Mucosa of descending colon (tissue), 3 donors: ENCODE data around the gene AAR2. TPM values are rescaled to one million over a fixed set of nuclear protein-coding genes. Genes with fewer than 3 reads are reported as not detected.

Experiments
- ATAC-seq: fragments of 200-7000 bp; cut with Tn5 transposase; one replicate; pipeline ENCODE4 v1.9.1; 2020; ENCODE audit warnings: mild to moderate bottlenecking, moderate library complexity
- DNase-seq, 3 donors: peaks; one replicate each; pipeline ENCODE4 v3.0.0-alpha.2; 2020
- H3K36me3 ChIP-seq: fragments of 200-600 bp; one replicate; pipeline ENCODE4 v1.8.0; 2021; ENCODE audit warnings: low read depth, mild to moderate bottlenecking
- H3K4me1 ChIP-seq: fragments of 200-600 bp; one replicate; pipeline ENCODE4 v1.8.0; 2021; ENCODE audit warnings: low read depth, mild to moderate bottlenecking
- H3K4me3 ChIP-seq: fragments of 200-600 bp; one replicate; pipeline ENCODE4 v1.8.0; 2021; ENCODE audit warnings: mild to moderate bottlenecking
- H3K9me3 ChIP-seq: fragments of 200-600 bp; one replicate; pipeline ENCODE4 v1.8.0; 2021; ENCODE audit warnings: mild to moderate bottlenecking
- intact Hi-C, 2 donors: fragments of 100-400 bp; cut with DNase I in 1 of 2; cut with micrococcal nuclease in 1 of 2; formaldehyde crosslinking; loops; one replicate each; pipeline versions ENCODE4 v1.11.0 to v1.11.1; 2022; cut with DNase I, micrococcal nuclease
- total RNA-seq, 3 donors: library from RNA; stranded (reverse); fragmentation: NEBNext Ultra II Directional in 2 of 3; extraction: Animal tissue kit (Norgen Biotek cat#: 25700) in 2 of 3; gene quantifications; one replicate each; pipeline versions ENCODE4 v1.2.1 to v1.2.4, GENCODE V29; 2021 to 2023
- TF ChIP-seq, protein P1 (sequence below): fragments of 200-600 bp; IDR thresholded peaks from one replicate; pipeline ENCODE4 v1.8.0; 2022; ENCODE audit warnings: antibody characterized with exemption, mild to moderate bottlenecking
- donor health status: DM: no; HTN: no; CAD: no; lungs with moderate emphysema.
- donor health status: DM: no; HTN: no; CAD: no.
- donor health status: DM: no; HTN: yes; CAD: no.

AAR2 gene
- total RNA-seq, 3 donors from 2014 or later: 19.5 to 24.8 (median 22.6) TPM

DNA sequence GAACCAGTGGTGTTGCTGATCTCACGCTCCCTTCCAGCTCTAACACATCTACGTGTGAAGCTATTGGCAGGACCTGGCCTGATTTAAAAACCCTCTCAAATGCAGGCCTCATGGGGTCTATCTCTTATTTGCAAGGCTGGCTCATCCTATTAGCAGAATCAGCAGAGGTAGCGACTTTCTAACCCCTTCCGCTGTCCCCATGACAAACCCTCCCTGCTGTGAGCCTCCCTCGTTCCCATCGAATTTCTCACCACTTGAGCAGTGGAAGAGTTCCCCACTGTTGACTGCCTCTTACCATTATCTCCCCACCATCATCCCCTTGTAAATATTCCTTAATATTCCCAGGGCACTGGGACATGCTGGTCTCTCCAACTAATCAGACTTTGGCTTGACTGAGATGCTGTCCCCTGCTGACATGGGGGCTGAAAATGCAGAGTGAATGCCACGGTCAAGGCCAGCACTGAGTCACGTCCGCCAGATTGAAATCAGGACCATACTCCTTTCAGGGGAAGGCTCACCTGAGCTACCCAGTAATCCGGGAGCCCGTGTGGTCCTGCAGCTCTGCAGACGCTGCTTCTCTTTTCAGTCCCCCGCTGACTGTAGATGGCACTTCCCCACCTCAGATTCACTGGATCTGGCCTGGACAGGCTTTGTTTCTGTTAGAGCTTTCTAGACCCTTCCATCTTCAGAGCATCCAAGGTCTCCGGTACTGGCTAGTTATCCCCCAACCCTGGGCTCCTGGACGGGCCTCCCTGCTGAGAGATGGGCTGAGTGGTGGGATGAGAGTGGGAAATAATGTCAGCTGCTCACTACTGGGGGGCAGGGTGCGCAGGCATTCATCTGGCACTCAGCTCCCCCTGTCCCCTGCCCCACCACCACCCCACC is 23.1 kb downstream of the AAR2 start:
- Histone ChIP-seq H3K4me3 (no peak overlapping the region), H3K36me3 (no peaks in the 10 kb centered on the region), H3K9me3 (no peaks in the 10 kb centered on the region), H3K4me1 (no peaks in the 10 kb centered on the region)
- DNase-seq: no peak
- intact Hi-C loops: no loop called here
- ATAC-seq: no peak
- TF ChIP-seq, protein P1, sequence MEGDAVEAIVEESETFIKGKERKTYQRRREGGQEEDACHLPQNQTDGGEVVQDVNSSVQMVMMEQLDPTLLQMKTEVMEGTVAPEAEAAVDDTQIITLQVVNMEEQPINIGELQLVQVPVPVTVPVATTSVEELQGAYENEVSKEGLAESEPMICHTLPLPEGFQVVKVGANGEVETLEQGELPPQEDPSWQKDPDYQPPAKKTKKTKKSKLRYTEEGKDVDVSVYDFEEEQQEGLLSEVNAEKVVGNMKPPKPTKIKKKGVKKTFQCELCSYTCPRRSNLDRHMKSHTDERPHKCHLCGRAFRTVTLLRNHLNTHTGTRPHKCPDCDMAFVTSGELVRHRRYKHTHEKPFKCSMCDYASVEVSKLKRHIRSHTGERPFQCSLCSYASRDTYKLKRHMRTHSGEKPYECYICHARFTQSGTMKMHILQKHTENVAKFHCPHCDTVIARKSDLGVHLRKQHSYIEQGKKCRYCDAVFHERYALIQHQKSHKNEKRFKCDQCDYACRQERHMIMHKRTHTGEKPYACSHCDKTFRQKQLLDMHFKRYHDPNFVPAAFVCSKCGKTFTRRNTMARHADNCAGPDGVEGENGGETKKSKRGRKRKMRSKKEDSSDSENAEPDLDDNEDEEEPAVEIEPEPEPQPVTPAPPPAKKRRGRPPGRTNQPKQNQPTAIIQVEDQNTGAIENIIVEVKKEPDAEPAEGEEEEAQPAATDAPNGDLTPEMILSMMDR: no peak

- intact Hi-C loops: no loop called here
- DNase-seq: no peak
- H3K9me3 ChIP-seq: no peaks in the 10 kb centered on the region
- no peak overlapping the region for H3K4me3 ChIP-seq
- TF ChIP-seq, protein P1: no peak
- H3K36me3 ChIP-seq: no peaks in the 10 kb centered on the region
- ATAC-seq: no peak
- no peaks in the 10 kb centered on the region for H3K4me1 ChIP-seq
Measured at GRCh38 chr20:36260316-36260715, 24.0 kb downstream of the AAR2 start.

DNA sequence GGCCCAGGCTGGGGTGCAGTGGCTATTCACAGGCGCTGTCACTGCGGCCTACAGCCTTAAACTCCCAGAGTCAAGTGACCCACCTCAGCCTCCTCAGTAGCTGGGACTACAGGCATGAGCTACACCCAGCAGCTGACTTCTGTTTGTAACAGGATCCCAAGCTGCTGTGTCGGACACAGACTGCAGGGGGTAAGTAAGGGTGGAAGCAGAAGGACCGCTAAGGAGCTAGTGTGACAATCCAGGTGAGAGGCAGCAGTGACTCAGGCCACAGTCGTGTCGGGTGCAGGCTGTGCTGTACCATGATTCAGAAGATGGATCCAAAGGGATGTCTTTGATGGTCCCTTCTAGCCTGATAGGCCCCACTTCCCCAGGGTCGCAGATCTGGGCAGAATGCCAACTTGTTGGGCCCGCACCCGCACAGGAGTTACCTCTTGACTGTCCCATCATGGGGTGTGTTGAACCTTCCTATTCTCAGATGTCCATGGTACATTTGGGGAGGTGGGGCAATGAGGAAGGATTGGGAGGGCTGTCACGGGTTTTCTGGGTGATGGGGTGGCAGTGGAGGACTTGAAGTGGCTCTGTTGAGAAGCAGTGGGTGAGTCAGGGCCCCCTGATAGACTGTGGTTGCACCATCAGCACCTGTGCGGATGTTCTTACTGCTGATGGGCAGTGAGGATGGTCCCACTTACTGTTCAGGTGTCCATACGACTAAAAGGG is 25.3 kb downstream of the AAR2 start:
- intact Hi-C loops: no loop called here
- TF ChIP-seq, protein P1: no peak
- H3K36me3 ChIP-seq: no peaks in the 10 kb centered on the region
- DNase-seq: no peak
- H3K9me3 ChIP-seq: no peaks in the 10 kb centered on the region
- H3K4me1 ChIP-seq: no peaks in the 10 kb centered on the region
- no peak for ATAC-seq
- H3K4me3 ChIP-seq: no peak overlapping the region

DNA sequence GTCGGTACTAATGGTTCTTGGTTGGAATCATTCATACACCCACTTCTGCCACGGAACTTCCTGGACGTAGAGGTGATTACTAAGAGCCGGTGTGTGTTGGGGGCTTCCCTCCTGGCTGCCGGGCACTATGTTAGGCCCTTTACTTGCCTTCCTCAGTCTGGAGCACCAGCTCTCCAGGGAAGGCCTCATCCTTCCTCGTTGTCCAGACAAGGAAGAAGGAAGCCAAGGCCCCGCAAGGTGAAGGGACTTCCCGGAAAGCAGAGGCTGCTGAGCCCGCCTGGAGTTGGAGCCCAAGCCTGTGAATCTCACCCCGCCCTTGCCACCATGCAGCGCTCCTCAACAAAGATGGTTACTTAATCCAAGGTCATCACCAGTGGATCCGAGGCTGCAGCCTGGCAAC is 26.2 kb downstream of the AAR2 start:
- H3K36me3 ChIP-seq: no peaks in the 10 kb centered on the region
- no peaks in the 10 kb centered on the region for H3K4me1 ChIP-seq
- no peak overlapping the region for H3K4me3 ChIP-seq
- DNase-seq (no peak), ATAC-seq (no peak)
- TF ChIP-seq, protein P1: no peak
- H3K9me3 ChIP-seq: no peaks in the 10 kb centered on the region
- intact Hi-C loops: no loop called here

DNA sequence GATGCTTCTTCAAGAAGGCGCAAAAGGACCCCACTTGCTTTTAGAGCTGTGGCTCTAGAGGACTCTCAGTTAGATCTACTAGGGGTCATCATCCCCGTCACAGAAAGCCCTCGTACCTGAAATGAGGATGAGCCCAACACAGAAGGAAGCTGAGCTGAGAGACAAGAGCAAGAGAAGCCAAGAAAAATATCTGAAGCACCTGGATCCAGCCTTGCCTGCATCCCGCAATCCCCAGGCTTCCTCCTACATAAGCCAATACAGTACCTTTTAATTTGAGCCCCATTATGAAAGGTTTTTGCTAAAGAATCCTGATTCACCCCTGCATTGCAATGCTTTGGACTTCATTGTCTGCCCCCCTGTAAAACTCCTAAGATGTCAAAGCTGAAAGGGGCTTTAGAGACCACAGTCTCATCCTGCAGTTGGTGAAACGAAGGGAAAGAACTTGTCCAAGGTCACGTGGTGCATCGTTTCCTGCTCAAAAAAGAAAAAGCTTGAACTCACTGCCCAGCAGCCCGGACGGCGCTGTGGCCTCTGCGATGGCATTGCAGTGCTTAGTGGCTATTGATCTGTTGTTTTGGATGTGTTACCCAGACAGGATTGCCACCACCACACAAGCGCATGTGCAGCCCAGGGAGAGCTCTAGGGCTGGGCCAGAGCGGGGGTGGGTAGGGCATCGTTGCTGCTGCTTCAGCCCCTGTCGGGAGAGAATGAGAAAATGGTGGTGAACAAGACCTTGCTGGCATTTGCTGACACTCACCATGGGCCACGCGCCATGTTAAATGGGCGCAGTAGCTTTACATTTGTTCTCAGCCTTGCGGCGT is 28.4 kb downstream of the AAR2 start:
- no peak for ATAC-seq
- Histone ChIP-seq H3K4me1 (no peaks in the 10 kb centered on the region), H3K36me3 (no peaks in the 10 kb centered on the region), H3K9me3 (no peaks in the 10 kb centered on the region), H3K4me3 (no peak overlapping the region)
- TF ChIP-seq, protein P1: no peak
- DNase-seq: no peak
- intact Hi-C loops: no loop called here
